Gastroesophageal sphincter (tissue), 4 donors: ENCODE data around the gene HS6ST3. TPM values are rescaled to one million over a fixed set of nuclear protein-coding genes. Genes with fewer than 3 reads are reported as not detected.

Experiments used
- ATAC-seq: fragments of 150-250 bp; one replicate; pipeline ENCODE4 v1.9.1; 2016; ENCODE audit warnings: mild to moderate bottlenecking, moderate library complexity
- H3K27ac ChIP-seq, 4 donors: fragments of 200-600 bp; sonication (generic) in 3 of 4; 1 replicate in 3 of 4; 2 replicates in 1 of 4; pipeline ENCODE4 v1.5.1; 2016 to 2019
- H3K27me3 ChIP-seq: fragments of 200-600 bp; sonication (generic); one replicate; pipeline ENCODE4 v1.5.1; 2019
- H3K36me3 ChIP-seq, 2 donors: fragments of 200-600 bp; sonication (generic); one replicate each; pipeline ENCODE4 v1.5.1; 2019; ENCODE audit warnings: control low read depth in 1 of 2
- H3K4me1 ChIP-seq, 3 donors: fragments of 200-600 bp; sonication (generic); 1 replicate in 2 of 3; 2 replicates in 1 of 3; pipeline ENCODE4 v1.5.1; 2016 to 2019; ENCODE audit warnings: control low read depth in 2 of 3
- H3K4me3 ChIP-seq, 2 donors: fragments of 200-600 bp; sonication (generic); one replicate each; pipeline ENCODE4 v1.5.1; 2019; ENCODE audit warnings: mild to moderate bottlenecking in 1 of 2, moderate library complexity in 1 of 2
- H3K9me3 ChIP-seq, 3 donors: fragments of 200-600 bp; sonication (generic); one replicate each; pipeline ENCODE4 v1.5.1; 2017 to 2019; ENCODE audit warnings: control low read depth in 2 of 3
- EP300 ChIP-seq: sonication (generic); formaldehyde crosslinking; IDR thresholded peaks from one replicate; pipeline ENCODE4 v1.6.1; 2017; ENCODE audit warnings: antibody characterized with exemption, mild to moderate bottlenecking
- POLR2A ChIP-seq, 2 donors: fragments of 450-650 bp; IDR thresholded peaks; one replicate each; pipeline ENCODE4 v1.6.1; 2017; ENCODE audit warnings: antibody characterized with exemption in 2 of 2, mild to moderate bottlenecking in 2 of 2, moderate library complexity in 1 of 2
- POLR2AphosphoS5 ChIP-seq: sonication (generic); formaldehyde crosslinking; IDR thresholded peaks from one replicate; pipeline ENCODE4 v1.6.1; 2017; ENCODE audit warnings: antibody characterized with exemption
- WGBS, 2 donors: methylation state at CpG; one replicate each; pipeline ENCODE4 v1.1.5; 2018; ENCODE audit warnings: low coverage in 1 of 2; 5-methylcytosine and 5-hydroxymethylcytosine counted together
- total RNA-seq, 4 donors: library from RNA; depleted of rRNA; stranded (reverse); fragments of >200 nt; gene quantifications; one replicate each; pipeline ENCODE4 v1.1.0, GENCODE V29; 2016
- TF ChIP-seq, protein P1 (sequence below), 4 experiments: fragments of 200-600 bp in 2 of 4; fragments of 450-650 bp in 2 of 4; sonication (generic) in 1 of 4; IDR thresholded peaks; one replicate each; pipeline ENCODE4 v1.5.1; 2017 to 2019; ENCODE audit warnings: antibody characterized with exemption in 4 of 4, mild to moderate bottlenecking in 2 of 4, moderate library complexity in 2 of 4

The HS6ST3 gene
- total RNA-seq, 4 donors from 2014 or later, result 3.4 to 13.2 (median 5.2) TPM

DNA sequence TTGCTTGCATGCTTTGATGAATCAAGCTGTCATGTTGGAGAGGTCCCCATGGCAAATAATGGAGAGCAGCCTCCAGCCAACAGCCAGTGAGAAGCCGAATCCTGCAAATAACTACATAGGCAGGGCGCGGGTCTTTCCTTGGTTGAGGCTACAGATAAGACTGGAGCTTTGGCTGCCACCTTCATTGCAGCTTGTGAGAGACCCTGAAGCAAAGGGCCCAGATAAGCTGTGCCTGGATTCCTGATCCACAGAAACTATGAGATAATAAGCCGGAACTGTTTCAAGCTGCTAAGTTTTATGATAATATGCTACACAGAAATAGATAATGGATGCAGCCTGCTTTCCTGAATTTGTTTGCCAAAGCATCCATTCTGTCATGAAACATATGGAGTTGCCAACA is 257.0 kb downstream of the HS6ST3 start:
- 80 to 94% methylated on average over 1 to 4 of the region's 4 CpGs for WGBS, 2 donors
- TF ChIP-seq POLR2A (IDR thresholded peaks at IDR 0.05) (no peak), EP300 (no peak), POLR2AphosphoS5 (no peak)
- TF ChIP-seq, protein P1, sequence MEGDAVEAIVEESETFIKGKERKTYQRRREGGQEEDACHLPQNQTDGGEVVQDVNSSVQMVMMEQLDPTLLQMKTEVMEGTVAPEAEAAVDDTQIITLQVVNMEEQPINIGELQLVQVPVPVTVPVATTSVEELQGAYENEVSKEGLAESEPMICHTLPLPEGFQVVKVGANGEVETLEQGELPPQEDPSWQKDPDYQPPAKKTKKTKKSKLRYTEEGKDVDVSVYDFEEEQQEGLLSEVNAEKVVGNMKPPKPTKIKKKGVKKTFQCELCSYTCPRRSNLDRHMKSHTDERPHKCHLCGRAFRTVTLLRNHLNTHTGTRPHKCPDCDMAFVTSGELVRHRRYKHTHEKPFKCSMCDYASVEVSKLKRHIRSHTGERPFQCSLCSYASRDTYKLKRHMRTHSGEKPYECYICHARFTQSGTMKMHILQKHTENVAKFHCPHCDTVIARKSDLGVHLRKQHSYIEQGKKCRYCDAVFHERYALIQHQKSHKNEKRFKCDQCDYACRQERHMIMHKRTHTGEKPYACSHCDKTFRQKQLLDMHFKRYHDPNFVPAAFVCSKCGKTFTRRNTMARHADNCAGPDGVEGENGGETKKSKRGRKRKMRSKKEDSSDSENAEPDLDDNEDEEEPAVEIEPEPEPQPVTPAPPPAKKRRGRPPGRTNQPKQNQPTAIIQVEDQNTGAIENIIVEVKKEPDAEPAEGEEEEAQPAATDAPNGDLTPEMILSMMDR (IDR thresholded peaks at IDR 0.05), result no peak
- Histone ChIP-seq H3K4me1 (no peaks in the 10 kb centered on the region), H3K27me3 (no peaks in the 10 kb centered on the region), H3K4me3 (no peak overlapping the region), H3K36me3 (no peaks in the 10 kb centered on the region), H3K9me3 (no peaks in the 10 kb centered on the region), H3K27ac (no peak overlapping the region)
- ATAC-seq, result no peak

DNA sequence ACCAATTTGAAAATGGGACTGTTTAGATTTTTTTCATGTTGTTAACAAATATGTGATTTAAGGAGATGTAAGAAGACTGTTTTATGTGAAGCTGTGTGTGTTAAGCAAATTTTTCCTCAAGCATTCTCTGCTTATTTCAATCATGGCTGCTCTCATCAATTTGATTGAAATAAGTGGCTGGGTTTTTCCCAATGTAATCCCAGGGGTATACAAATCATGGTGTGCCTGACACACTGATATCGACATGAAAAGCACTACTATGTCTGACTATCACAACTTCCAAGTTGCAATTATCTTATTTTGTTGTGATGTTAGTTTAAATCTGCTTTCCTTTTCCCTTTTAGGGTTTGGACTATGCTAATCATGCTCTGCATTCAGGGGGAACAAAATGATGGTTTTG is 283.7 kb downstream of the HS6ST3 start:
- no peaks in the 10 kb centered on the region for H3K27me3 ChIP-seq
- no peaks in the 10 kb centered on the region for H3K4me1 ChIP-seq
- ATAC-seq, result no peak
- TF ChIP-seq EP300 (no peak), POLR2AphosphoS5 (no peak), POLR2A (IDR thresholded peaks at IDR 0.05) (no peak)
- TF ChIP-seq, protein P1 (IDR thresholded peaks at IDR 0.05), result no peak
- H3K4me3 ChIP-seq, result no peak overlapping the region
- no peak overlapping the region for H3K27ac ChIP-seq
- no peaks in the 10 kb centered on the region for H3K9me3 ChIP-seq
- 63 to 75% methylated on average over 1 of the region's 1 CpG for WGBS, 2 donors
- no peaks in the 10 kb centered on the region for H3K36me3 ChIP-seq

DNA sequence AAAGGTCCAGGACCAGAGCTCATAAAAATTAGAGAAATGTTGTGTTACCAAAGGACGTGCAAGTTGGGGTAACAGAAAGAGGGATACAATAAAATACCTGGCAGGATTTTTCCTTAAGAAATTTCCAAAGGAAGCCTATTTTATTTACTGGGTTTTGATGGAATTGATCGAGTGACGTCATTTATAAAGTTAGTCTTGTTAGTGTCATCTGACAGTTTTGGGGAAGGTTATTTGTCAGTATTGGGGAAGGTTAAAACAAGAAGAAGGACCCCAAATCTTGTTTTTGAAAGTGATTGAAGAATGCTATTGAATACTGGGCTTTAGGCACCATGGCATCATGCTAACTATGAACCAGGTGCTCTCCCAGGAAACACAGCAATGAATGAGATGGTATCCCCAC is 287.9 kb downstream of the HS6ST3 start:
- H3K9me3 ChIP-seq, result no peaks in the 10 kb centered on the region
- WGBS, 2 donors, result 79% methylated on average over 3 of the region's 3 CpGs
- TF ChIP-seq EP300 (no peak), POLR2AphosphoS5 (no peak), POLR2A (IDR thresholded peaks at IDR 0.05) (no peak)
- TF ChIP-seq, protein P1 (IDR thresholded peaks at IDR 0.05), result no peak
- no peaks in the 10 kb centered on the region for H3K36me3 ChIP-seq
- no peak overlapping the region for H3K4me3 ChIP-seq
- no peaks in the 10 kb centered on the region for H3K4me1 ChIP-seq
- no peaks in the 10 kb centered on the region for H3K27me3 ChIP-seq
- ATAC-seq, result no peak
- no peak overlapping the region for H3K27ac ChIP-seq

DNA sequence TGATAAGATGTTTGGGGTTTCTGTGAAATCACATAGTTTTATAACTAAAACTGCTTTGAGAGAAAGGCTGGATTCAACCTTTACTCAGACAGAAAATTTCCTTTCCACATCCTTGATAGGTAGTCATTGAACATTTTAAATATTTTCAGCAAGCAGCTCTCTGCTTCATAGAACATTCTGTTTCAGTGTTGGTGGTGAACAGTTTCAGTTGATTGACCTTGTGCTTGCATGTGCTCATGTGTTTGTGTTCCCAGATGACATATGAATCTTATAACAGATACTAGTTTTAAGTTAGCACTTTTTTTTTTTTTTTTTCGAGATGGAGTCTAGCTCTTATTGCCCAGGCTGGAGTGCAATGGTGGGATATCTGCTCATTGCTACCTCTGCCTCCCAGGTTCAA is 290.1 kb downstream of the HS6ST3 start:
- Histone ChIP-seq H3K36me3 (no peaks in the 10 kb centered on the region), H3K27ac (no peak overlapping the region), H3K4me3 (no peak overlapping the region), H3K27me3 (no peaks in the 10 kb centered on the region), H3K9me3 (no peaks in the 10 kb centered on the region), H3K4me1 (no peaks in the 10 kb centered on the region)
- 60 to 75% methylated on average over 1 of the region's 1 CpG for WGBS, 2 donors
- no peak for ATAC-seq
- TF ChIP-seq EP300 (no peak), POLR2A (IDR thresholded peaks at IDR 0.05) (no peak), POLR2AphosphoS5 (no peak)
- TF ChIP-seq, protein P1 (IDR thresholded peaks at IDR 0.05), result no peak

DNA sequence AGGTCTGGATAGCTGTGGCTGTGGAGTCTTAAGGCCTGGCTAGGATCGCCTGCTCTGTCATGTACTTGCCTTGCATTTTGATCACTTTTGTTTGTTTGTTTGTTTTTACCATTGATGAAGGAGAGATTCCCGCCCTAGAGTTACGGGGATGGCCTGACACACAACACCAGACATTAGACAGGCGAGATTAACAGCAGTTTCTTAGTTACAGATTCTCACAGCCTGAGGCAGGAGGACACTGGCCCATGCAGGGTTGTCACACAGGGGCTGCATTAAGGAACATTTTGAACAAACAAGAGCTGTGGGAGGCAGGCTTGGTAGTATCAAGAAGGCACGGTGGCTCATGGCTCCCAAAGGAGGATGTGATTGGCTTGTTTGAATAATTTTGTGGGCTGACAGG is 291.8 kb downstream of the HS6ST3 start:
- 33 to 70% methylated on average over 1 to 5 of the region's 5 CpGs for WGBS, 2 donors
- no peak overlapping the region for H3K4me3 ChIP-seq
- H3K9me3 ChIP-seq, result no peaks in the 10 kb centered on the region
- no peaks in the 10 kb centered on the region for H3K27me3 ChIP-seq
- no peaks in the 10 kb centered on the region for H3K4me1 ChIP-seq
- ATAC-seq, result no peak
- no peak overlapping the region for H3K27ac ChIP-seq
- TF ChIP-seq, protein P1 (IDR thresholded peaks at IDR 0.05), result no peak
- TF ChIP-seq EP300, result no peak
- no peak for TF ChIP-seq POLR2A (IDR thresholded peaks at IDR 0.05)
- no peak for TF ChIP-seq POLR2AphosphoS5
- no peaks in the 10 kb centered on the region for H3K36me3 ChIP-seq
